ENCODE measurements around the gene LRIT2. TPM values are rescaled to one million over a fixed set of nuclear protein-coding genes. Genes with fewer than 3 reads are reported as not detected.

Gene LRIT2
- total and polyA plus RNA-seq, 9 of the 15 experiments (the other 6 are each of a cell fraction or from before 2014, with no cell fraction given): not detected

- TF ChIP-seq, protein P1, sequence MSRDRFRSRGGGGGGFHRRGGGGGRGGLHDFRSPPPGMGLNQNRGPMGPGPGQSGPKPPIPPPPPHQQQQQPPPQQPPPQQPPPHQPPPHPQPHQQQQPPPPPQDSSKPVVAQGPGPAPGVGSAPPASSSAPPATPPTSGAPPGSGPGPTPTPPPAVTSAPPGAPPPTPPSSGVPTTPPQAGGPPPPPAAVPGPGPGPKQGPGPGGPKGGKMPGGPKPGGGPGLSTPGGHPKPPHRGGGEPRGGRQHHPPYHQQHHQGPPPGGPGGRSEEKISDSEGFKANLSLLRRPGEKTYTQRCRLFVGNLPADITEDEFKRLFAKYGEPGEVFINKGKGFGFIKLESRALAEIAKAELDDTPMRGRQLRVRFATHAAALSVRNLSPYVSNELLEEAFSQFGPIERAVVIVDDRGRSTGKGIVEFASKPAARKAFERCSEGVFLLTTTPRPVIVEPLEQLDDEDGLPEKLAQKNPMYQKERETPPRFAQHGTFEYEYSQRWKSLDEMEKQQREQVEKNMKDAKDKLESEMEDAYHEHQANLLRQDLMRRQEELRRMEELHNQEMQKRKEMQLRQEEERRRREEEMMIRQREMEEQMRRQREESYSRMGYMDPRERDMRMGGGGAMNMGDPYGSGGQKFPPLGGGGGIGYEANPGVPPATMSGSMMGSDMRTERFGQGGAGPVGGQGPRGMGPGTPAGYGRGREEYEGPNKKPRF (IDR thresholded peaks at IDR 0.05; ENCODE audit: low read depth, low read length): no peak
- TF ChIP-seq NR2C2 (CRISPR knock-in tag; IDR thresholded peaks at IDR 0.05) (no peak), NR2C2 (tag; IDR thresholded peaks at IDR 0.05) (no peak), KLF13 (tag; IDR thresholded peaks at IDR 0.05; ENCODE audit: borderline replicate concordance, low read depth) (no peak), CXXC5 (CRISPR knock-in tag; IDR thresholded peaks at IDR 0.05) (peak; percentile 58), NR2F6 (CRISPR knock-in tag; IDR thresholded peaks at IDR 0.05) (no peak), SLC30A9 (CRISPR knock-in tag; IDR thresholded peaks at IDR 0.05) (no peak), CBFA2T2 (conservative IDR thresholded peaks at IDR 0.05) (peak; percentile 43; the same call in 1 of the 2 replicates), BHLHE40 (IDR thresholded peaks at IDR 0.05; ENCODE audit: low read length) (peak; percentile 93), ZNF436 (CRISPR knock-in tag; IDR thresholded peaks at IDR 0.05) (no peak), ZNF551 (CRISPR knock-in tag; IDR thresholded peaks at IDR 0.05) (no peak), MEIS2 (IDR thresholded peaks at IDR 0.05; ENCODE audit: partially characterized antibody) (no peak), GTF2F1 (IDR thresholded peaks at IDR 0.05; ENCODE audit: low read depth, low read length) (no peak), CBFA2T3 (IDR thresholded peaks at IDR 0.05) (peak; percentile 69), TCF3 (CRISPR knock-in tag; IDR thresholded peaks at IDR 0.05) (peak; percentile 60; the same call in 1 of the 2 replicates), TAL1 (IDR thresholded peaks at IDR 0.05) (peak; percentile 53; the same call in 1 of the 2 replicates)
- TF ChIP-seq, protein P2, sequence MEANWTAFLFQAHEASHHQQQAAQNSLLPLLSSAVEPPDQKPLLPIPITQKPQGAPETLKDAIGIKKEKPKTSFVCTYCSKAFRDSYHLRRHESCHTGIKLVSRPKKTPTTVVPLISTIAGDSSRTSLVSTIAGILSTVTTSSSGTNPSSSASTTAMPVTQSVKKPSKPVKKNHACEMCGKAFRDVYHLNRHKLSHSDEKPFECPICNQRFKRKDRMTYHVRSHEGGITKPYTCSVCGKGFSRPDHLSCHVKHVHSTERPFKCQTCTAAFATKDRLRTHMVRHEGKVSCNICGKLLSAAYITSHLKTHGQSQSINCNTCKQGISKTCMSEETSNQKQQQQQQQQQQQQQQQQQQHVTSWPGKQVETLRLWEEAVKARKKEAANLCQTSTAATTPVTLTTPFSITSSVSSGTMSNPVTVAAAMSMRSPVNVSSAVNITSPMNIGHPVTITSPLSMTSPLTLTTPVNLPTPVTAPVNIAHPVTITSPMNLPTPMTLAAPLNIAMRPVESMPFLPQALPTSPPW (CRISPR knock-in tag; IDR thresholded peaks at IDR 0.05): peak; percentile 42; the same call in 1 of the 2 replicates
- TF ChIP-seq, protein P3, sequence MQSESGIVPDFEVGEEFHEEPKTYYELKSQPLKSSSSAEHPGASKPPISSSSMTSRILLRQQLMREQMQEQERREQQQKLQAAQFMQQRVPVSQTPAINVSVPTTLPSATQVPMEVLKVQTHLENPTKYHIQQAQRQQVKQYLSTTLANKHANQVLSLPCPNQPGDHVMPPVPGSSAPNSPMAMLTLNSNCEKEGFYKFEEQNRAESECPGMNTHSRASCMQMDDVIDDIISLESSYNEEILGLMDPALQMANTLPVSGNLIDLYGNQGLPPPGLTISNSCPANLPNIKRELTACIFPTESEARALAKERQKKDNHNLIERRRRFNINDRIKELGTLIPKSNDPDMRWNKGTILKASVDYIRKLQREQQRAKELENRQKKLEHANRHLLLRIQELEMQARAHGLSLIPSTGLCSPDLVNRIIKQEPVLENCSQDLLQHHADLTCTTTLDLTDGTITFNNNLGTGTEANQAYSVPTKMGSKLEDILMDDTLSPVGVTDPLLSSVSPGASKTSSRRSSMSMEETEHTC (IDR thresholded peaks at IDR 0.05): peak; percentile 67
- TF ChIP-seq, protein P4, sequence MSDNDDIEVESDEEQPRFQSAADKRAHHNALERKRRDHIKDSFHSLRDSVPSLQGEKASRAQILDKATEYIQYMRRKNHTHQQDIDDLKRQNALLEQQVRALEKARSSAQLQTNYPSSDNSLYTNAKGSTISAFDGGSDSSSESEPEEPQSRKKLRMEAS (CRISPR knock-in tag; IDR thresholded peaks at IDR 0.05): no peak
These were observed 24.7 kb downstream of the LRIT2 start (continued) for GRCh38 chr10:84200537-84201243.

Measured in K562 (cell line).